Uterus (tissue), 2 donors: ENCODE results near the gene GDNF.

Source experiments
- POLR2A ChIP-seq, 2 donors: fragments of 450-650 bp; IDR thresholded peaks; one replicate each; pipeline ENCODE4 v1.6.1; 2016; ENCODE audit warnings: antibody characterized with exemption in 2 of 2, mild to moderate bottlenecking in 1 of 2, moderate library complexity in 1 of 2
- TF ChIP-seq, protein P1 (sequence below), 4 experiments: fragments of 200-600 bp in 2 of 4; fragments of 450-650 bp in 2 of 4; sonication (generic) in 2 of 4; IDR thresholded peaks; one replicate each; pipeline ENCODE4 v1.5.1; 2016 to 2019; ENCODE audit warnings: antibody characterized with exemption in 4 of 4, mild to moderate bottlenecking in 2 of 4, moderate library complexity in 1 of 4

GRCh38 chr5:37836592-37837413, 3.0 kb downstream of the GDNF start:
- TF ChIP-seq, protein P1, sequence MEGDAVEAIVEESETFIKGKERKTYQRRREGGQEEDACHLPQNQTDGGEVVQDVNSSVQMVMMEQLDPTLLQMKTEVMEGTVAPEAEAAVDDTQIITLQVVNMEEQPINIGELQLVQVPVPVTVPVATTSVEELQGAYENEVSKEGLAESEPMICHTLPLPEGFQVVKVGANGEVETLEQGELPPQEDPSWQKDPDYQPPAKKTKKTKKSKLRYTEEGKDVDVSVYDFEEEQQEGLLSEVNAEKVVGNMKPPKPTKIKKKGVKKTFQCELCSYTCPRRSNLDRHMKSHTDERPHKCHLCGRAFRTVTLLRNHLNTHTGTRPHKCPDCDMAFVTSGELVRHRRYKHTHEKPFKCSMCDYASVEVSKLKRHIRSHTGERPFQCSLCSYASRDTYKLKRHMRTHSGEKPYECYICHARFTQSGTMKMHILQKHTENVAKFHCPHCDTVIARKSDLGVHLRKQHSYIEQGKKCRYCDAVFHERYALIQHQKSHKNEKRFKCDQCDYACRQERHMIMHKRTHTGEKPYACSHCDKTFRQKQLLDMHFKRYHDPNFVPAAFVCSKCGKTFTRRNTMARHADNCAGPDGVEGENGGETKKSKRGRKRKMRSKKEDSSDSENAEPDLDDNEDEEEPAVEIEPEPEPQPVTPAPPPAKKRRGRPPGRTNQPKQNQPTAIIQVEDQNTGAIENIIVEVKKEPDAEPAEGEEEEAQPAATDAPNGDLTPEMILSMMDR (IDR thresholded peaks at IDR 0.05), result no peak
- no peak for TF ChIP-seq POLR2A (IDR thresholded peaks at IDR 0.05)
